GM21529 (cell line): Measurements from ENCODE around the gene NEDD4L.

Experiments used
- ATAC-seq: cut with Tn5 transposase; IDR thresholded peaks from one replicate; pipeline ENCODE4 v1.9.1; 2021; ENCODE audit not compliant: unreplicated experiment

NEDD4L gene

GRCh38 chr18:58438958-58439300 is 394.9 kb downstream of the NEDD4L start:
- no peak for ATAC-seq

GRCh38 chr18:58443671-58444070 is 399.6 kb downstream of the NEDD4L start:
- ATAC-seq = no peak

- ATAC-seq = no peak
These were observed 402.5 kb downstream of the NEDD4L start for GRCh38 chr18:58446391-58447060.

- no peak for ATAC-seq
These were observed 403.5 kb downstream of the NEDD4L start for GRCh38 chr18:58447402-58448095.

- no peak for ATAC-seq
These were observed 405.4 kb downstream of the NEDD4L start for GRCh38 chr18:58449464-58449863.
